NCI-H2107 (cell line): Measurements from ENCODE around the gene RFX8.
"Not testable (repeated sequence)": the region's sequence is repeated elsewhere in the genome, so short reads cannot be mapped to it uniquely, and the experiment has no call there.

Experiments
- DNase-seq: peaks from one replicate; lab custom pipeline; 2025; lab: John Stamatoyannopoulos, UW

The RFX8 gene

DNA sequence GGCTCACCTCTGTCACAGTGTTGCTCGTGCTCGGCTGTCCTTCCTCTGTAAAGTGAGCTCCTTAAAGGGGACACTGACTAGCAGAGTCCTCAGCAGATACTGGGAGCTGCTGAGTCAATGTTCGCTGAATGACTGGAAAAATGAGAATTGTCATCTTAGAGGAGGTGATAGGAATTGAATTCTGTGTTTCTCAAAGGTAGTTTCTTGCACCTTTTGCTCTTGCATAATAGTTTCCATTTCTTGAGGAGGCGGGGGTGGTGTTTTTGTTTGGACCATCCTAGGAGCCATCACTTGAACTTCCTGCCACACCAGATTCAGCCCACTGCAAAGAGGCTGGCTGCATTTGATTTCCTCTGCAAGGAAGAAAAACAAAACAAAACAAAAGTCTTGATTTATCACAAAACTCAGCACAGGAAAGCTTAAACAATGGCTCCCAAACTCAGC, 11.4 kb upstream of the RFX8 start:
- no peak for DNase-seq

DNA sequence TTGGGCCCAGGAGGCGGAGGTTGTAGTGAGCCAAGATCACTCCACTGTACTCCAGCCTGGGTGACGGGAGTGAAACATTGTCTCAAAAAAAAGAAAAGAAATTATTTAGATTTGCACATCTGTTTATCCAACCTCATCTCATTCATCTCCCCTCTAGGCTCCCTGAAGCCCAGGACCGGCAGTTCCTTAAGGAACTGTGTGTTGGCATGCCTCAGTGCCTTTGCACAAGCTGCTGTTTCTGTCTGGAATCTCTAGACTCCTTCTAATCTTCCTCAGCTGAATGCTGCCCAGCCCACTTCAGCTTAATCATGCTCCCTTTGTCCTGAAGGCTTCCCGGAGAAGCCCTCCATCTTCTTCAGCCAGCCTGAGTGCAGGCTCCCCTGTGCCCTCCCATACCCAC, 10.9 kb upstream of the RFX8 start:
- no peak for DNase-seq

DNA sequence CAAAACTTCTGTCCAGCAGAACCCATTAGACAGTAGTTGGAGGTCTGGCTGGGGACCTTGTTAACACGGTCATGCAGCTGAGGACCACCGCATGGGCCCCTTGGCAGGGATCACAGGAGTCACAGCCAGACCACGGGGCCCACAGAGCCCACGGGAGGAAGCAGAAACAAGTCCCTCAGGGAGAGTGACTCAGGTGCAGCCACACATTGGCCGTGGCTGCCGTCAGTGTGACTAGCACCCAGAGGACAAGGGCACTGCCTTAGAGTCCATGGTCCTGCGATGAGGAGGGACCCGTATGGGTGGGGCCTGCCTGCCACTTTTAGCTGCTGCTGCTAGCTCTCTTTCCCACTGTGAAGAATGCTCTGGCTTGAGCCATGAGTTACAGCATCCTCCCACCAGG, 5.9 kb upstream of the RFX8 start:
- no peak for DNase-seq

DNA sequence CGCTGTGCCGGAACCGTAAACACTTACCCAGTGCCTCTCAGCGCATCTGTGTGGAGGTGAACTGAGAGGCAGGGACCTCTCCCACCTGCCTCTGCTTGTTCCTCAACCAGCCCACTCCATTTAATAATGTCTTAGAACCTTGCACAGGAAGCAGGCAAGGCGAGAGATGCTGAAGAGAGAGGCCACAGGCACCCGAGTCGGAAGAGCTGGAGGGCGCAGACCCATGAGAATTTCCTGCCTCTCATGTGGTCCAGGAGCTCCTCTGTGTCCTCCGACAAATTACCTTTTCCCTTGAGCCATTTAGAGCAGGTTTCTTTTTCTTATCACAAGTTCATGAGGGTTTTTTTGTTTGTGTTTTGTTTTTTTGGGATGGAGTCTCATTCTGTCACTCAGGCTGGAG, 4.9 kb upstream of the RFX8 start:
- no peak for DNase-seq

DNA sequence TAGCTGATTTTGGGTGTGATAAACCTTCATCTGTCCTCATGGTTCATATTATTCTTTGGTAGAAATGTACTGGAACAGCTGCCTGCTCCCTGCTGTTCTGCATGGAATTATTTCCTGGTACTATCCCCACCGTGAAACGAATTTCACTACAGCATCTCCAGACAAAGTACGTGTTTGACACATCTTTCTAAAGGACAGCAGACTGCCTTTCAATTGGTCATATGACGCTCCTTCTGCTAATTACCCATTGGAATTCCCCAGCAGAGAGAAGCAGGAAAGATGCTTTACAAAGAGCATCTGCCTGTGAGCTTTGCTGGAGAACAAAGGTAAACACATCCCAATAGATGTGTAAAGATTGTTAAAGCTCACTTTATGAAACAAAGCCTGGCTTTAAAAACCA, 4.4 kb upstream of the RFX8 start:
- DNase-seq: no peak

DNA sequence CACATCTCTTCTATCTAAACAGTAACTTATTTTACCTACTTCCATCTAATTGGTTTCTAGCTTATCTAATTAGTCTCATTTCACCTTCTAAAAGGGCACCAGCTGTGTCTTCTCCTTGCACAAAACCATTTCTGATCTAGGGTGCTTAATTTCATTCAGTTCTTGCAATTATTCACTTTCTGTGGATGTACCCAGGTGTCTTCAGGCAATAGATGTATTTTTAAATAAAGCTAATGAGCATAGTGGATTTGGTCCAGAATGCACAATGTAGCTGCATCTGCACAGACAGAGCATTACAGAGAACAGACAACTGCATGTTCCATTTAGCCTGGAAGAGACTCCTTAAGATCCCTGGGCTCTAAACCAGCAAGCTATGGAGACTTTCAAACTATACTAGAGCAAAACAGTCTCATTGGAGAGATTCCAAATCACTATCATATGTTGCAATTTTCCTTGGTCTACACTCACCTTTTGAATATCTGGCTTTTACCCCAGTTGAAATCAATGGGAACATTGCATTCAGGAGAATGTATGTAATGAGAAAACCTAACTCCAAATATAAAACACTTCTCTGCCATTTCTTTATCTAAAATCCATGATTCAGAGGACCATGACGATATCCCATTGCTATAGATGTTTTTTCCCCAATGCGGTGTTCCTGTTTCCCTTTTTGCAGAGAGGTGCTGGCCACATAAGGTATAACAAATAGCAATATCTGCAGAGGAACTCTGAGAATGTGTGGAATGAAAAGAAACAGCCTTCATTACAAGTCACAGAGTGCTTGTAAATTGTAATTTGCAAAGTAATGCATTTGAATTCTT, 3.5 kb upstream of the RFX8 start:
- no peak for DNase-seq

DNA sequence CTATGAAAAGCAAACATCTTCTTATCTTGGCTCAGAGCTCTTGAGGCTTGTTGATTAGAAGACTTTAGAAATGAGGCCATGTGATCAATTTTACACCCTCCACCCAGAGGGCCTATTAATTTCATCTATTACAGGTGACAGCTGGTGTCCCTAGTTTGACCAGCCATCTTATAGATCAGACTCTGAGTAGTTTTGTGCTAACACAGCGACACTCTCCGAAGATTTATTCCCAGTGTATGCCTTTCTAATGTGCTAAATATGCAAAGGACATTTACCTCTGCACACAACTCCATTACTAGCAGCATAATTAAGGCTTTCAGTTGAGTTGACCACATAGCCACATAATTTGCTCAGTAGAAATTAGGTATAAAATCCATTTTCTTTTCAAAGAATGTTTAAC, 2.6 kb upstream of the RFX8 start:
- no peak for DNase-seq

DNA sequence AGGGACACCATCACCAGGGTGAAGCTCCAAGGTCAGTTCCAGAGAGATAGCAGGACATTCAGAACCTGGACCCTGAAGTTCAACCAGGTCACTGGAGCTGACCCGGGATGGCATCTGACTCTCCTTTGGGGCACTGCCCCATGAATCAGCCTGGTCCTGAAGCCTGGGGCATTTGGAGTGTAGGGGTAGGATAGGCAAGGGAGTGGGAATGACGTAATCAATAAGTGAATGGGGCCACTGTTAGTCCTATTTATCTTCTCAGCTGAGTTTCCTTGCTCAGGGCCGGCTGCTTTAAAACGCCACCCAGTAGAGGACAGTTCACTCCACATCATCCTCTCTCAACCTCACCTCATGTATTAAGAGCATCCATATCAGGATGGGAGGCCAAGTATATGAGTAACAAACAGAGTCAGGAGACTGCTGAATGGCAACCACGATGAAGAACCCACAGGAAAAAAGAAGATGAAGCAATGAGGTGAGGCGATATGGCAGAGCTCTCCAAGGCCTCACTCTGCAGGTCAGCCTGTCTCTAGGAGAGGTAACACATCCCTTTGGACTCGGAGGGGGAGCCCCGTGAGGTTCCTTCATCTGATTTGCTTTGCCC, 1.8 kb upstream of the RFX8 start:
- no peak for DNase-seq

DNA sequence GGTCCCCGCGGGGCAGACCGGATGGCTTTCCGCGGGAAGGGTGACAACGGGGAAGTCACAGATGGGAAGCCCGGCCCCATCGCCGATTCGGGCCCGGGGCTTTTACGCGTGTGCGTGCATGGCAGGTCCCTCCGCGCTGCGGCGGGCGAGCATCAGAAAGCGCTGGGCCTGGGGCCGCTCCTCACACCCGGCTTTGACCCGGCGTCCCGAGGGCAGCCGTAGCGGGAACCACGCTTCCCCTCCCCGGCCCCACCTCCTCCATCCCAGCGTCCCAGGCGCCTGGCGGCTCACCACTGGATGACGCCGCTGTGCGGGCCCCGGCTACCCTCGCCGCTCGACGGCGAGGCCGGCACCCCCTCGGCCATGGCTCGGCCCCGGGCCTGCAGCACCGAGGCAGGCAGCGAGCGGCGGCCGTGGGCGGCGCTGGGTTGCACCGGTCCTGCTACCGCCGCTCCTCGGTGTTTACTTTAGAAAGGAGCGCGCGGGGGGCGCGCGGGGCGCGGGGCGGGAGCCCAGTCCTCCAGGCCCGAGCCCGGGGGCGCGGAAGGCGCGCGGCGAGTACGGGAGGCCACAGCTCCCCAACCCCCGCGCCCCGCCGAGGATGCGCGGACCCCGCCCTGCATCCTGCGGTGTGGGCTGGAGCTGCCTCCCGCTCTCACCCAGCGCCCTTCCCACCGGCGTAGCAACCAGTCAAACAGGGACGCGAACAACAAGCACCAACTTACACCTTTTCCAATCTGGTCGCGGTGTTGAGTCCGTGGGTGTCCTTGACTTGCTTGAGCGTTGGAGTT, 806 bp downstream of the RFX8 start:
- DNase-seq: no peak

DNA sequence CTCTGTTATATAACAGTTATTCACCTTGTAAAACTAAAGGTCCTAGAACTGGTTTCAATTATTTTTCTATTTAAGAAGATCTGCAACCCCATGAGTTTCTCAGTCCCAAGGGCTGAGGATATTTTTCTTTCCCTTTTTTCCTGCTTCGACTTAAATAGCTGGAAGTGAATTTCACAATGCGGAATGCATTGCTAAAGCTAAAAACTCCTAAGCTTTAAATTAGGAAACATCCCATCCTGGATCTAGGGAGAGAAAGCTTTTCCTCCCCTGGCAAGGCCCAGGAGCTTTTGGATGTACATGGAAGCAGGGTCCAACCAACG, 1.4 kb downstream of the RFX8 start:
- no peak for DNase-seq

DNA sequence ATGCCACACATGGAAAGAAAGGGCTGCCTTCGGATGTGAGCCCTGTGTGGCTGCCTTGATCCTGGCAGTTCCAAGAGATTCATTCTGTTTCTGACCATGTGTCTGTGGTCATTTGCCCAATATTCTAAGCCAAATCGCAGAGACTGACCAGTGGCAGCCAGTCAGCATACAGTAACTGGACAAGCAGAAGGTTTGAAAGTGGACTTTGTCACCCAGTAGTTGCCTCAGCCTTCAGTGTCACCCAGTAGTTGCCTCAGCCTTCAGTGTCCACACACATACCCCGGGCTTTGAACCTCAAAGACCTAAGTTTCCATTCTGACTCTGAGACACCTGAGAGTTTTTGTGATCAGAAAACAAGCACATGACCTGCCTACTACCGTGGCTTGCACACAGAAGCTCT, 5.0 kb downstream of the RFX8 start:
- no peak for DNase-seq

DNA sequence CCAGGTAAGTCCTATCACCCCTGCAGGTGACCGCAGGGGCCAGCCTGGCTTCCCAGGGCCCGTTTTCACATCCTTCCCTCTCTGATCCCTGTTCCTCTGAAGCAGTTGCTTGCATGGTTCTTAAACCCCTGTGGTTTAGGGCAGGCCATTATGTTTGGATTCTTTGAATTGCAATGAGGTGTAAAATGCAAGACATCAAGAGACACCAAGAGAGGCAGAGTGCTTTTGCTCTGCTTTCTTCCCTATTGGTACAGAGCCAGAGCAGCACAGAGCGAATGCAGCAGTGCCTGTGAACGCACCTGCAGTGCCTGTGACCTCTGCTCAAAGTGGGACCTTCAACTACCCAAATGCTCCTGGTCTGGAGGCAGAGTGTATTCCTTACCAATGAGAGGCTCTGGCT, 7.6 kb downstream of the RFX8 start:
- DNase-seq: no peak

DNA sequence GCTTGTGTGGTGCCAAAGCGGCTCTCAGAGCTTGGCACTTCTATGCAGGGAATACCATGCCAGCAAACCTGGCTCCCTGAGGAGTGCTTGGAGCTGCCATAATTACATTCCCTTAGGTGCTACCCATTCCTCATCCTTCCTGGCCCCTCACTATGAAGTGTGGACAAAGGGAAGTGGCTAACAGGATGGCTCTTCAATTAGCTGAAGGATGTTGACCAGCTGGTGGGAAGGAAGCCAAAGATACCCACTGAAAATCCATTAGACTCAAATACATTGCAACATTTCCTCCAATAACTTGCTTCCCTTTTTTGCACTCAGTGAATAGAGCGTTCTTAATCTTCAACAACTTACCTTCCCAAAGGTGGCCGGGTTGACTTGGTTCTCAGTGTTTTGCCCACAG, 8.5 kb downstream of the RFX8 start:
- no peak for DNase-seq

DNA sequence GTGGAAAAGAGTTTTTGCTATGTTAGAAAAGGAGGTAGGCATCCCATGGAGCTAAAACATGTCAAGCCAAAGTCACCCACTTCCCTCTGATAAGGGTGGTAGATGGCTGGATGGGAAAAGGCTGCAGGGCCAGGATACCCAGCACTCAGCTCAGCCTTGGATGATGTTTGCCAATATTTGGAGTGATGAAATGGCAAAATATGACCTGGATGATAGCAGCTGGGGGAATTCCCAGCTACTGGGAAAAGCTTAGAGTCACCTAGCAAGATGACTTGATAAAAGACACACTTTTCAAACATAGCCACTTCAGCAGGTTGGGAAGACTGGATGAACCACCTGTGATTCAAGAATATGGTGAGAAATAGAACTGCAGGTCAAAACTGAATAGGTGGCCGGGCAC, 10.1 kb downstream of the RFX8 start:
- no peak for DNase-seq

DNA sequence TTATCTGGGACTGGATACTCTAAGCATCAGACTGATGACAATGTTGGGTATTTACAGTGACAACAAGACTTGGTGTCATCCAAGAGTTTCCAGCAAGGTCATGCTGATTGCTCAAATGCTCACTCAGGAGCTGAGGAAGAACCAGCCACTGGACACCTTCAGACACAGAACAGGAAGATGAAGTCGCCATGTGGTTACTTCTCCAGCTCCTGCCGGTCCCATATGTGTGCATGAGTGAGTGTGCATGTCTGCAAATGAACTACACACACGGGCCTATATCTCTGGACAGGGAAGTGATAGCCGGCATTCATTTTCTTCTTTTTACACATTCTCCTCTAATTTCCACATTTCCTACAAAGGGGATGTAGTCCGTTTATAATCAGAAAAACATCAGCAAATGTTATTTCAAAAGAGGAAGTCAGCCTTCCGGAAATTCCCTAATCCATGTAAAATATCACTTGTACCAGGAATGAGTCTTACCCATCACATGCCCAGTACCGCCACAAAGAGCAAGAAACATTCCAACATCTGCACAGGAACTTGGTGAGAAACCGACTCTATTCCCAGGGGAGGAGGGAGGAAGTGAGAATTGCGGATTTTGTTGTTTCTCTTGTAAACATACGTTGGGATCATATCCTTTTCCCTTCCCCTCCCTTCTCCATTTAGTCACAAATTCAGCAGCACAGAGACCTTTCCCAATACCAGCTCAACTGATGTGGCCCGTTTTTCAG, 10.8 kb downstream of the RFX8 start:
- no peak for DNase-seq

DNA sequence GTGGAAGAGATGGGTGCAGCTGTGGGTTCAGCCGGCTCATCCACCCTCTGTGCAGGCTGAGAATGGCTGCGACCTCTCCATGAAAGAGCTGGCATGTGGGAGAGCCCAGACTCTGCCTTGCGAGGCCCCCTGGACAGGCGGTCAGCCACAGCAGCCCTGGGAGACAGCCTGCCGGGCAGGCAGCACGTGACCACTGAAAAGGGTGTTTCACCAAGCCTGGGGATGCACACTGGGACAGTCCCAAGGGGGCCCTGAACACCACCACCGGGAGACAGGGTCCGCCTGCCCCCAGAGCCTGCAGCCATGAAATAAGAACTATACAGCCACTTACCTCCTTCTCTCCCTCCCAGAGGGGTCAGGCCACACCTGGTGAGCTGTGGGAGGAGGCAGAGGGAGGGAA, 11.5 kb downstream of the RFX8 start:
- DNase-seq: no peak

DNA sequence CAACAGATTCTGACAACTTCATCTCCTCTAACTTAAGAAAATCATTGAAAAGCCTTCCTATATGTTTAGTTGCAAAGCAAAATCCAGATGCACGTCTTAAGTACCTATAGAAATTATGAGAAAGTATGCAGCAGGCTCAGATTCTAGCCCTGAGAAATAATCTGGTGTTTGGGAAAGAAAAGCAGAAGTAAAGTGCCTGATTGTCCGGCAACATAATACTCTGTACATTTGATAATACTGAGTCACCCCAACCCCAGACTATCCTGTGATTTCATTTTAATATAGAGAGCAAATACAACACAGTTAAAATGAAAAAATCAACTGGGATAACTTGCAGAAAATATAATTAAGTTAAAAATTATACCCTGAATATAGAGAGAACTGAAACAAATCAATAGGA, 13.5 kb downstream of the RFX8 start:
- DNase-seq: no peak

DNA sequence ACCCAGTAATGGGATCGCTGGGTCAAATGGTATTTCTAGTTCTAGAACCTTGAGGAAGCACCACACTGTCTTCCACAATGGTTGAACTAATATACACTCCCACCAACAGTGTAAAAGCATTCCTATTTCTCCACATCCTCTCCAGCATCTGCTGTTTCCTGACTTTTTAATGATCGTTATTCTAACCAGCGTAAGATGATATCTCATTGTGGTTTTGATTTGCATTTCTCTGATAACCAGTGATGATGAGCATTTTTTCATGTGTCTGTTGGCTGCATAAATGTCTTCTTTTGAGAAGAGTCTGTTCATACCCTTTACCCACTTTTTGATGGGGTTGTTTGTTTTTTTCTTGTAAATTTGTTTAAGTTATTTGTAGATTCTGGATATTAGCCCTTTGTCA, 20.5 kb downstream of the RFX8 start:
- not testable (repeated sequence) for DNase-seq

DNA sequence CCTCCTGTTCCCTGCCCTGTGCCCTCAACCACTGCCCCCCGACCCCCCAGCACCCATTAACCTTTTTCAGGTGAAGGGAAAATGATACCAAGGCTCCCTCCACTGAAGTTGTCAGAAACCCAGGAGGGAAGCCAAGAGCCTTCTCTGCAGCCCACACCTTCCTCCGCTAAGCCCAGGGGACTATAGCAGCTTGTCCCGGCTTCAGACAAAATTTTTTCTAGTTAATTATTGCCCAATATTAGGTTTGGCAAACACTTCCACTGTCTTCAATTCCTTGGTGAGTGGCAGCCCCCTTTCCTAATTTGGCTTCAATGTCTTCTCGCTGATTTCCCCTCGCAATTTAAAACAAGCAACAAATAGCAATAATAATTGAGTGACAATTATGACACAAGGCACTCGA, 23.9 kb downstream of the RFX8 start:
- DNase-seq: no peak

DNA sequence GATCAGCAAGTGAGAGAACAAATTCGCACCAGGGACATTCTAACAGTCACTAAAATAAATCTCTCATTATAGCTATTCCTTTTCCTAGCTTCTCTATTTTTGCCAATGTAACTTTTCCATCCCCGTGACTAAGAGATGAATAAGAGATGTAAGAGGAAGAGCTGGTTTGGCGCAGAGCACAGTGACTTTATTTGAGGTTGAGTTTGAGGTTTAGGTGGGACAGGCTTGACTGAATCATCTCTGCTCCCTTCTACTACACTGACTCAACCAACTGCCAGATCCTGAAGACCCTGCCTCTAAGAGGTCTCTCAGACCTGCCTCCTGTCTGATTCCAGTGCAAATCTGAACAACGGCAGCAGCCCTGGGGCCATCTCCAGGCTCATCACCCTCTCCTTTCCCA, 28.0 kb downstream of the RFX8 start:
- DNase-seq: no peak

DNA sequence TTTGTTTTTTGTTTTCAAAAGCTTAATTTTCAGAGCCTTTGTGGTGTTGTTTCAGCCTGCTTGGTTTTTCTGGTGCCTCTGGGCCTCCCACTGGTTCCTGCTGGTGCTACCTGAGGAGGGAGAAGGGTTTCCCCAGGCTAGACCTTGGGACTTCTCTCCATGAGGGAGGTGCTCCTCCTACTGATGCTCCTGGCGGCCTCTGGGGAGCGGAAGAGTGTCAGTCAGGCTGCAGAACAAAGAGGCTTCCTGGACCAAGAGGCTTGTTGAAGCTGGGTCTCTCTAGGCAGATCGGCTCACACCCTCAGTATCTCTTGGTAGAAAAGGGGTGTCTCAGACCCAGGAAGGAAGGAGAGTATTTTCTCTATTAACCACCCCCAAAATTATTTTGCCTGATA, 32.2 kb downstream of the RFX8 start:
- DNase-seq: no peak

DNA sequence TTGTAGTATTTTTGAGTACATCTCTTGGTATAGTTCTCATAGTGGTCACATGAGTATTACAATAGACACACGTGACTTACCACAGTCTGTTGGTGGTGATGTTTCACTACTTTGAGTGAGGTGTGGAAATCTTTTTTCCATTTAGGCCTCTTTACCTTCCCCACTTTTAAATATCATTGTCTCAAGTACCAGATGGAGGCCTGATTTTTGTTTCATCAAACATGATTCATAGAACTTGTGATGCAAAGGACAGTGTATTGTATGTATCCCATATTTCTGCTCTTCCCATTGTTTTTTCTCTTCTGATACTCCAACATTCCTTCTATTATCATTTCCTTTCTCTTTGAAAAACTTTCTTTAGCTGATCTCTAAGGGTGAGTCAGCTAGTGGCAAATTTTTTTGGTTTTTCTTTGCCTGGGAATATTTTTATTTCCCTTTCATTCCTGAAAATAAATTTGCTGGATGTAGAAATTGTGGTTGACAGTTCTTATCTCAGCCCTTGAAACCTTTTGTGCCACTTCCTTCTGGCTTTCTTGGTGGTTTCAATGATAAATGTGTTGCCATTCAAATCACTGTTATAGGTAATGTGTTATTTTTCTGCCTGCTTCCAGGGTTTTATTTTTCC, 32.8 kb downstream of the RFX8 start:
- DNase-seq: no peak
